Neural cell (in vitro differentiated cells): ENCODE measurements around the gene MYO1D. TPM values are rescaled to one million over a fixed set of nuclear protein-coding genes. Genes with fewer than 3 reads are reported as not detected.

Source experiments
- H2AFZ ChIP-seq: fragments of 200-600, 300-800 bp; sonication (generic), shearing (Covaris generic); 2 replicates; pipeline ENCODE4 v1.6.0; 2014; ENCODE audit warnings: low read depth, mild to moderate bottlenecking, antibody characterized with exemption, low read length, moderate library complexity
- H3F3A ChIP-seq: fragments of 200-600 bp; shearing (Covaris generic); 2 replicates; pipeline ENCODE4 v1.6.1; 2016; ENCODE audit warnings: mild to moderate bottlenecking, moderate library complexity, mixed read lengths, antibody characterized with exemption, low read length; ENCODE audit not compliant: insufficient read depth, poor library complexity, severe bottlenecking
- H3K27ac ChIP-seq: fragments of 200-600, 300-800 bp; sonication (generic), shearing (Covaris generic); 2 replicates; pipeline ENCODE4 v1.5.1; 2014; ENCODE audit warnings: mild to moderate bottlenecking, low read length, moderate library complexity
- H3K27me3 ChIP-seq: fragments of 300-800, 200-600 bp; sonication (generic), shearing (Covaris generic); 2 replicates; pipeline ENCODE4 v1.6.0; 2014; ENCODE audit warnings: mild to moderate bottlenecking, low read depth, low read length, moderate library complexity; ENCODE audit not compliant: insufficient read depth
- H3K36me3 ChIP-seq: fragments of 300-800, 200-600 bp; sonication (generic), shearing (Covaris generic); 2 replicates; pipeline ENCODE4 v1.5.1; 2014; ENCODE audit warnings: mild to moderate bottlenecking, antibody characterized with exemption, low read length, moderate library complexity; ENCODE audit not compliant: insufficient read depth
- H3K4me2 ChIP-seq: fragments of 300-800, 200-600 bp; sonication (generic), shearing (Covaris generic); 2 replicates; pipeline ENCODE4 v1.6.0; 2014; ENCODE audit warnings: mild to moderate bottlenecking, low read length
- H3K4me3 ChIP-seq: fragments of 300-800, 200-600 bp; sonication (generic), shearing (Covaris generic); 2 replicates; pipeline ENCODE4 v1.5.1; 2014; ENCODE audit warnings: mild to moderate bottlenecking, low read length, moderate library complexity
- H3K79me2 ChIP-seq: fragments of 200-600 bp; shearing (Covaris generic); replicated peaks from 2 replicates; pipeline ENCODE4 v1.6.0; 2014; ENCODE audit warnings: mild to moderate bottlenecking, low read length, moderate library complexity; ENCODE audit not compliant: insufficient read depth
- H3K9ac ChIP-seq: fragments of 300-800, 200-600 bp; sonication (generic), shearing (Covaris generic); 2 replicates; pipeline ENCODE4 v1.6.1; 2016; ENCODE audit warnings: mild to moderate bottlenecking, low read length, mixed read lengths
- H3K9me2 ChIP-seq: fragments of 200-600 bp; shearing (Covaris generic); 2 replicates; pipeline ENCODE4 v1.6.1; 2016; ENCODE audit warnings: mild to moderate bottlenecking, low read length, mixed read lengths; ENCODE audit not compliant: insufficient read depth
- H3K9me3 ChIP-seq: fragments of 200-600, 300-800 bp; sonication (generic), shearing (Covaris generic); 2 replicates; pipeline ENCODE4 v1.6.1; 2016; ENCODE audit warnings: mild to moderate bottlenecking, mixed run types, low read length, moderate library complexity, mixed read lengths
- H4K20me1 ChIP-seq: fragments of 200-600 bp; shearing (Covaris generic); 2 replicates; pipeline ENCODE4 v1.6.1; 2016; ENCODE audit warnings: mild to moderate bottlenecking, mixed run types; ENCODE audit not compliant: insufficient read depth
- CTCF ChIP-seq: fragments of 450-650 bp; IDR thresholded peaks from 2 replicates; pipeline ENCODE4 v1.5.1; 2014; ENCODE audit warnings: antibody characterized with exemption, mild to moderate bottlenecking, moderate library complexity; ENCODE audit not compliant: poor library complexity, severe bottlenecking
- EP300 ChIP-seq: fragments of 450-650 bp; conservative IDR thresholded peaks from 2 replicates; pipeline ENCODE4 v1.6.1; 2014; ENCODE audit warnings: antibody characterized with exemption, mild to moderate bottlenecking, moderate library complexity; ENCODE audit not compliant: poor library complexity, severe bottlenecking
- EZH2 ChIP-seq: fragments of 200-600, 300-800 bp; shearing (Covaris generic), sonication (generic); IDR thresholded peaks from 2 replicates; pipeline ENCODE4 v1.6.1; 2014; ENCODE audit warnings: antibody characterized with exemption, low read length, borderline replicate concordance, mild to moderate bottlenecking; ENCODE audit not compliant: insufficient read depth, poor library complexity, severe bottlenecking
- MXI1 ChIP-seq: fragments of 450-650 bp; conservative IDR thresholded peaks from 2 replicates; pipeline ENCODE4 v1.6.1; 2014; ENCODE audit warnings: antibody characterized with exemption, mild to moderate bottlenecking; ENCODE audit not compliant: poor library complexity, severe bottlenecking
- POLR2AphosphoS5 ChIP-seq: IDR thresholded peaks from 2 replicates; pipeline ENCODE4 v1.6.1; 2012
- RAD21 ChIP-seq: fragments of 450-650 bp; conservative IDR thresholded peaks from 2 replicates; pipeline ENCODE4 v1.6.1; 2014; ENCODE audit warnings: antibody characterized with exemption, mild to moderate bottlenecking, moderate library complexity
- REST ChIP-seq: IDR thresholded peaks from 2 replicates; pipeline ENCODE4 v1.6.1; 2012; ENCODE audit warnings: borderline replicate concordance
- SMC3 ChIP-seq: fragments of 450-650 bp; conservative IDR thresholded peaks from 2 replicates; pipeline ENCODE4 v1.6.1; 2014; ENCODE audit warnings: antibody characterized with exemption, mild to moderate bottlenecking, moderate library complexity; ENCODE audit not compliant: poor library complexity
- TAF1 ChIP-seq: IDR thresholded peaks from 2 replicates; pipeline ENCODE4 v1.6.1; 2012; ENCODE audit warnings: low read depth
- polyA plus RNA-seq: library from polyadenylated mRNA; depleted of rRNA; stranded (reverse); fragments of >200 nt; gene quantifications from 2 replicates; pipeline ENCODE4 v1.2.3, GENCODE V29; 2014

Gene MYO1D
- polyA plus RNA-seq, 1 donor from 2014 or later: 10.7 TPM

DNA sequence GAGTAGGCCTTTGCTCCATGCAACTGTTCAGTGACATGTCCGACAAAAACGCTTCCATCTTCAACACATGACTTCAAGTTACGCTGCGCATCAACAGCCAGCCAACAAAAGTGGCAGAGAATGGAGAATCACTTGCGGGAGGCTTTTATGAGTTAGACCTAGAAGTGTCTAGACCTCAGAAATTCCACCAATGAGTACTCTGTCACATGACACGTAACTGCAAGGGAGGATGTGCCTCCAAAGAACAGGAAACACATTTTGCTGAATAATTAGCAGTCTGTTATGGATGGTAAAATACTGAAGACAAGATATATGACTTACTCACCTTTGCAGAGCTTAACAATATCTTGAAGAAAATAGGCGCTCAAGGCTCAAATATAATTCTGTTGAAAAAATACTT is 62.1 kb downstream of the MYO1D start:
- no peak overlapping the region for H2AFZ ChIP-seq
- no peaks in the 10 kb centered on the region for H3F3A ChIP-seq
- no peak overlapping the region for H3K27ac ChIP-seq
- H3K4me2 ChIP-seq: no peak overlapping the region
- no peaks in the 10 kb centered on the region for H4K20me1 ChIP-seq
- TF ChIP-seq SMC3 (no peak), MXI1 (no peak), TAF1 (no peak), POLR2AphosphoS5 (no peak), REST (no peak), RAD21 (no peak)
- no peak overlapping the region for H3K9ac ChIP-seq
- no peaks in the 10 kb centered on the region for H3K9me3 ChIP-seq
- no peak overlapping the region for H3K4me3 ChIP-seq
- H3K9me2 ChIP-seq: no peaks in the 10 kb centered on the region
- H3K36me3 ChIP-seq: no peaks in the 10 kb centered on the region
- H3K79me2 ChIP-seq: no peaks in the 10 kb centered on the region
- no peaks in the 10 kb centered on the region for H3K27me3 ChIP-seq

DNA sequence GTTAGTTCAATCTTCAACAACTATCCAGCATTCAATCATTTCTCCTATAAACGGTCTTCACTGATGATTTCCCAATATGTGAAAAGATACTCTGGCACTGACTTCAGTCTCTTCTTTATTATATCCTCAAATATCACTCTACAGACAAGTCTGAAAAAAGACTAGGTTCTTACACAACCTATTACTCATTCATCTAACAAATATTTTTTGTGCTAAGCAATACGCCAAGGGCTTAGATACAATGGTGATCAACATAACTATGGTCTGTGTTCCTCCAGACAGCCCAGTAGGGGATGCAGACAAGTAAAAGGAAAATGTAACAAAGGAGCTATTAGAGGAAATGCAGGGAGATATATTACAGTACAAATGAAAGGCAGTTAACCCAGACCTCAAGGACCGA is 63.9 kb downstream of the MYO1D start:
- no peak overlapping the region for H2AFZ ChIP-seq
- H3F3A ChIP-seq: no peaks in the 10 kb centered on the region
- TF ChIP-seq SMC3 (no peak), EZH2 (no peak), RAD21 (no peak), TAF1 (no peak), MXI1 (no peak), POLR2AphosphoS5 (no peak), REST (no peak), EP300 (no peak), CTCF (no peak)
- no peaks in the 10 kb centered on the region for H3K79me2 ChIP-seq
- H3K4me2 ChIP-seq: no peak overlapping the region
- no peaks in the 10 kb centered on the region for H4K20me1 ChIP-seq
- no peaks in the 10 kb centered on the region for H3K36me3 ChIP-seq
- no peak overlapping the region for H3K27ac ChIP-seq
- no peaks in the 10 kb centered on the region for H3K9me2 ChIP-seq
- H3K9ac ChIP-seq: no peak overlapping the region
- no peaks in the 10 kb centered on the region for H3K27me3 ChIP-seq
- no peak overlapping the region for H3K4me3 ChIP-seq
- H3K9me3 ChIP-seq: no peaks in the 10 kb centered on the region
